ENCODE measurements around the gene FLYWCH2. TPM values are rescaled to one million over a fixed set of nuclear protein-coding genes. Genes with fewer than 3 reads are reported as not detected.

Gene FLYWCH2
- total and polyA plus RNA-seq, 2 of the 13 experiments (the other 11 are each of a cell fraction or from before 2014, with no cell fraction given): 16.9 to 19.8 TPM

DNA sequence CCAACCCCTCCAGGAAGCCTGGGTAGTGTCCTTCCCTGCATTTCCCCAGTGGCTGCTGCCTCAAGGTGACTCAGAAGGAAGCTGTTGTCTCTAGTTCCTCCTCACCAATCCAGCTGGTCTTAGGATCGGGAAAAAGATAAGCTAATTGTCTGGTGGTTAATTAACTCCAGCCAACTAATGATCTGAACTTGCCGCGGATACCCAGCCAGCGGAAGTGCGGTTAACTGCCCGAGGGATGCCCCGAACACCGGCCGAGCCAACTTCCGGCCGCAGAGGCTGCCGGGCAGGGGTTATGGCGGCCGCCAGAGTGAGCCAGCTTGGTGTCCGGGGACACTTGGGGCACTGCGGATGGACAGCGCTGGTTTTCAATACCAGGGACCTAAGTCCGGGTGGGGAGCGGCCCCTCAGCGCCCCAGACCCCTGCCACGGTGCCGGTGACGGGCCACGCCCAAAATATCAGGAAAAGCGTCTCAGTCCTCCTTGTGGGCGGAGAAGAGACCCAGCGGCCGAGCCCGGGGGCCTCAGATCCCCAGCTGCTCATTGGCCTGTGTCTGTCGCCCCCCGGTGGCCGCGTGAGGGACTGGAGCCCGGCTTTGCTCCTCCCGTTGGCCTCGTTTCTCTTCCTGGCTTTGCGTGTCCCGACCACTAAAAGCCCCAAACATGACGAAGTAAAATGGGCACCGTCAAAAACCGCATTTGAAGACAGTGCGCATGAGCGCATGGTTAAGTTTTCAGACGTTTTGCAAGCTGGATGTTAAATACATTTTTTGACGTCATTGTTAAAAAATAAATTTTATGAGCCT, 14.8 kb upstream of the FLYWCH2 start (continued):
- TF ChIP-seq, protein P1, sequence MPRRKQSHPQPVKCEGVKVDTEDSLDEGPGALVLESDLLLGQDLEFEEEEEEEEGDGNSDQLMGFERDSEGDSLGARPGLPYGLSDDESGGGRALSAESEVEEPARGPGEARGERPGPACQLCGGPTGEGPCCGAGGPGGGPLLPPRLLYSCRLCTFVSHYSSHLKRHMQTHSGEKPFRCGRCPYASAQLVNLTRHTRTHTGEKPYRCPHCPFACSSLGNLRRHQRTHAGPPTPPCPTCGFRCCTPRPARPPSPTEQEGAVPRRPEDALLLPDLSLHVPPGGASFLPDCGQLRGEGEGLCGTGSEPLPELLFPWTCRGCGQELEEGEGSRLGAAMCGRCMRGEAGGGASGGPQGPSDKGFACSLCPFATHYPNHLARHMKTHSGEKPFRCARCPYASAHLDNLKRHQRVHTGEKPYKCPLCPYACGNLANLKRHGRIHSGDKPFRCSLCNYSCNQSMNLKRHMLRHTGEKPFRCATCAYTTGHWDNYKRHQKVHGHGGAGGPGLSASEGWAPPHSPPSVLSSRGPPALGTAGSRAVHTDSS (CRISPR knock-in tag; conservative IDR thresholded peaks at IDR 0.05): no peak
- TF ChIP-seq ZNF382 (CRISPR knock-in tag; IDR thresholded peaks at IDR 0.05; ENCODE audit: borderline replicate concordance) (no peak), ZNF761 (CRISPR knock-in tag; conservative IDR thresholded peaks at IDR 0.05) (peak; percentile 48; the same call in 1 of the 2 replicates), KLF16 (CRISPR knock-in tag; IDR thresholded peaks at IDR 0.05) (peak in 1 of 2 experiments; percentile 88; a peak in 2 of 4 replicates), SP2 (CRISPR knock-in tag; IDR thresholded peaks at IDR 0.05) (0 out of 2 replicates have a peak, but pooled peaks have one; percentile 52)
- TF ChIP-seq, protein P2, sequence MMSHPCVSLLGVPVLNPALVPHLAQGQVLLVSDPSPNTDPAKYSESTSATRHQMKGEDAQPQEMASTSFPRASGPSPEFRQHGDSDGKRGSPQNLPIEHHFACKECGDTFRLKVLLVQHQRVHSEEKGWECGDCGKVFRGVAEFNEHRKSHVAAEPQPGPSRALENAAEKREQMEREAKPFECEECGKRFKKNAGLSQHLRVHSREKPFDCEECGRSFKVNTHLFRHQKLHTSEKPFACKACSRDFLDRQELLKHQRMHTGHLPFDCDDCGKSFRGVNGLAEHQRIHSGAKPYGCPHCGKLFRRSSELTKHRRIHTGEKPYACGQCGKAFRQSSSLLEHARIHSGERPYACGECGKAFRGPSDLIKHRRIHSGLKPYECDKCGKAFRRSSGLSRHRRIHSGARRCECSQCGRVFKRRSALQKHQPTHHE (CRISPR knock-in tag; IDR thresholded peaks at IDR 0.05; ENCODE audit: borderline replicate concordance): no peak
- TF ChIP-seq, protein P3, sequence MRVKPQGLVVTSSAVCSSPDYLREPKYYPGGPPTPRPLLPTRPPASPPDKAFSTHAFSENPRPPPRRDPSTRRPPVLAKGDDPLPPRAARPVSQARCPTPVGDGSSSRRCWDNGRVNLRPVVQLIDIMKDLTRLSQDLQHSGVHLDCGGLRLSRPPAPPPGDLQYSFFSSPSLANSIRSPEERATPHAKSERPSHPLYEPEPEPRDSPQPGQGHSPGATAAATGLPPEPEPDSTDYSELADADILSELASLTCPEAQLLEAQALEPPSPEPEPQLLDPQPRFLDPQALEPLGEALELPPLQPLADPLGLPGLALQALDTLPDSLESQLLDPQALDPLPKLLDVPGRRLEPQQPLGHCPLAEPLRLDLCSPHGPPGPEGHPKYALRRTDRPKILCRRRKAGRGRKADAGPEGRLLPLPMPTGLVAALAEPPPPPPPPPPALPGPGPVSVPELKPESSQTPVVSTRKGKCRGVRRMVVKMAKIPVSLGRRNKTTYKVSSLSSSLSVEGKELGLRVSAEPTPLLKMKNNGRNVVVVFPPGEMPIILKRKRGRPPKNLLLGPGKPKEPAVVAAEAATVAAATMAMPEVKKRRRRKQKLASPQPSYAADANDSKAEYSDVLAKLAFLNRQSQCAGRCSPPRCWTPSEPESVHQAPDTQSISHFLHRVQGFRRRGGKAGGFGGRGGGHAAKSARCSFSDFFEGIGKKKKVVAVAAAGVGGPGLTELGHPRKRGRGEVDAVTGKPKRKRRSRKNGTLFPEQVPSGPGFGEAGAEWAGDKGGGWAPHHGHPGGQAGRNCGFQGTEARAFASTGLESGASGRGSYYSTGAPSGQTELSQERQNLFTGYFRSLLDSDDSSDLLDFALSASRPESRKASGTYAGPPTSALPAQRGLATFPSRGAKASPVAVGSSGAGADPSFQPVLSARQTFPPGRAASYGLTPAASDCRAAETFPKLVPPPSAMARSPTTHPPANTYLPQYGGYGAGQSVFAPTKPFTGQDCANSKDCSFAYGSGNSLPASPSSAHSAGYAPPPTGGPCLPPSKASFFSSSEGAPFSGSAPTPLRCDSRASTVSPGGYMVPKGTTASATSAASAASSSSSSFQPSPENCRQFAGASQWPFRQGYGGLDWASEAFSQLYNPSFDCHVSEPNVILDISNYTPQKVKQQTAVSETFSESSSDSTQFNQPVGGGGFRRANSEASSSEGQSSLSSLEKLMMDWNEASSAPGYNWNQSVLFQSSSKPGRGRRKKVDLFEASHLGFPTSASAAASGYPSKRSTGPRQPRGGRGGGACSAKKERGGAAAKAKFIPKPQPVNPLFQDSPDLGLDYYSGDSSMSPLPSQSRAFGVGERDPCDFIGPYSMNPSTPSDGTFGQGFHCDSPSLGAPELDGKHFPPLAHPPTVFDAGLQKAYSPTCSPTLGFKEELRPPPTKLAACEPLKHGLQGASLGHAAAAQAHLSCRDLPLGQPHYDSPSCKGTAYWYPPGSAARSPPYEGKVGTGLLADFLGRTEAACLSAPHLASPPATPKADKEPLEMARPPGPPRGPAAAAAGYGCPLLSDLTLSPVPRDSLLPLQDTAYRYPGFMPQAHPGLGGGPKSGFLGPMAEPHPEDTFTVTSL (CRISPR knock-in tag; IDR thresholded peaks at IDR 0.05; ENCODE audit: borderline replicate concordance): no peak
- TF ChIP-seq, protein P4, sequence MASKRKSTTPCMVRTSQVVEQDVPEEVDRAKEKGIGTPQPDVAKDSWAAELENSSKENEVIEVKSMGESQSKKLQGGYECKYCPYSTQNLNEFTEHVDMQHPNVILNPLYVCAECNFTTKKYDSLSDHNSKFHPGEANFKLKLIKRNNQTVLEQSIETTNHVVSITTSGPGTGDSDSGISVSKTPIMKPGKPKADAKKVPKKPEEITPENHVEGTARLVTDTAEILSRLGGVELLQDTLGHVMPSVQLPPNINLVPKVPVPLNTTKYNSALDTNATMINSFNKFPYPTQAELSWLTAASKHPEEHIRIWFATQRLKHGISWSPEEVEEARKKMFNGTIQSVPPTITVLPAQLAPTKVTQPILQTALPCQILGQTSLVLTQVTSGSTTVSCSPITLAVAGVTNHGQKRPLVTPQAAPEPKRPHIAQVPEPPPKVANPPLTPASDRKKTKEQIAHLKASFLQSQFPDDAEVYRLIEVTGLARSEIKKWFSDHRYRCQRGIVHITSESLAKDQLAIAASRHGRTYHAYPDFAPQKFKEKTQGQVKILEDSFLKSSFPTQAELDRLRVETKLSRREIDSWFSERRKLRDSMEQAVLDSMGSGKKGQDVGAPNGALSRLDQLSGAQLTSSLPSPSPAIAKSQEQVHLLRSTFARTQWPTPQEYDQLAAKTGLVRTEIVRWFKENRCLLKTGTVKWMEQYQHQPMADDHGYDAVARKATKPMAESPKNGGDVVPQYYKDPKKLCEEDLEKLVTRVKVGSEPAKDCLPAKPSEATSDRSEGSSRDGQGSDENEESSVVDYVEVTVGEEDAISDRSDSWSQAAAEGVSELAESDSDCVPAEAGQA (IDR thresholded peaks at IDR 0.05; ENCODE audit: low read depth): peak; percentile 45; the same call in 1 of the 2 replicates
- TF ChIP-seq, protein P4 (CRISPR knock-in tag; IDR thresholded peaks at IDR 0.05; ENCODE audit: borderline replicate concordance): no peak

Data from HepG2 (cell line).